HL-60 (cell line): ENCODE data around the gene HRAS.

Experiments
- POLR2AphosphoS5 ChIP-seq: IDR thresholded peaks from 2 replicates; pipeline ENCODE4 v1.6.1; 2012; ENCODE audit warnings: low read depth
- SPI1 ChIP-seq: IDR thresholded peaks from 2 replicates; pipeline ENCODE4 v1.6.1; 2012; ENCODE audit warnings: low read depth, mild to moderate bottlenecking, borderline replicate concordance
- TF ChIP-seq, protein P1 (sequence below): IDR thresholded peaks from one replicate; pipeline ENCODE4 v1.5.1; 2011; ENCODE audit warnings: low read length, control low read depth, inconsistent platforms; ENCODE audit not compliant: insufficient read depth
- TF ChIP-seq, protein P2 (sequence below): IDR thresholded peaks from 2 replicates; pipeline ENCODE4 v1.6.1; 2012; ENCODE audit warnings: low read depth; ENCODE audit not compliant: insufficient replicate concordance

DNA sequence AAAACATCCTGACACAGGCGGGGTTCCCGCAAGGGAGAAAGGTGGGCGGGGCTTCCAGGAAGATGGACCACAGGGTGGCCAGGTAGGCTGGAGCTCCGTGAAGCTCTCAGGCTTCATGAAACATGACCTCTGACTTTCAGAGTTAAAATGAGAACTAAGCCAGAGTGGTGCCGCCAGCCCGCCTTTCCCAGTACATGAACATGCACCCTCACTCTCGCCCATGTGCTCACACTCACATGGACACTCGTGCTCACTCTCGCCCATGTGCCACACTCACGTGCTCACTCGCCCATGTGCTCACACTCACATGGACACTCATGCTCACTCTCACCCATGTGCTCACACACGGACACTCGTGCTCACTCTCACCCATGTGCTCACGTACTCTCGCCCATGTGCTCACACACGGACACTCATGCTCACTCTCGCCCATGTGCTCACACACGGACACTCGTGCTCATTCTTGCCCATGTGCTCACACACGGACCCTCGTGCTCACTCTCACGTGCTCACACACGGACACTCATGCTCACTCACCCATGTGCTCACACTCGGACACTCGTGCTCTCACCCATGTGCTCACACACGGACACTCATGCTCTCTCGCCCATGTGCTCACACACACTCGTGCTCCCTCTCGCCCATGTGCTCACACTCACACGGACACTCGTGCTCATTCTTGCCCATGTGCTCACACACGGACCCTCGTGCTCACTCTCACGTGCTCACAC is 38.4 kb downstream of the HRAS start:
- TF ChIP-seq, protein P1, sequence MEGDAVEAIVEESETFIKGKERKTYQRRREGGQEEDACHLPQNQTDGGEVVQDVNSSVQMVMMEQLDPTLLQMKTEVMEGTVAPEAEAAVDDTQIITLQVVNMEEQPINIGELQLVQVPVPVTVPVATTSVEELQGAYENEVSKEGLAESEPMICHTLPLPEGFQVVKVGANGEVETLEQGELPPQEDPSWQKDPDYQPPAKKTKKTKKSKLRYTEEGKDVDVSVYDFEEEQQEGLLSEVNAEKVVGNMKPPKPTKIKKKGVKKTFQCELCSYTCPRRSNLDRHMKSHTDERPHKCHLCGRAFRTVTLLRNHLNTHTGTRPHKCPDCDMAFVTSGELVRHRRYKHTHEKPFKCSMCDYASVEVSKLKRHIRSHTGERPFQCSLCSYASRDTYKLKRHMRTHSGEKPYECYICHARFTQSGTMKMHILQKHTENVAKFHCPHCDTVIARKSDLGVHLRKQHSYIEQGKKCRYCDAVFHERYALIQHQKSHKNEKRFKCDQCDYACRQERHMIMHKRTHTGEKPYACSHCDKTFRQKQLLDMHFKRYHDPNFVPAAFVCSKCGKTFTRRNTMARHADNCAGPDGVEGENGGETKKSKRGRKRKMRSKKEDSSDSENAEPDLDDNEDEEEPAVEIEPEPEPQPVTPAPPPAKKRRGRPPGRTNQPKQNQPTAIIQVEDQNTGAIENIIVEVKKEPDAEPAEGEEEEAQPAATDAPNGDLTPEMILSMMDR: no peak
- TF ChIP-seq, protein P2, sequence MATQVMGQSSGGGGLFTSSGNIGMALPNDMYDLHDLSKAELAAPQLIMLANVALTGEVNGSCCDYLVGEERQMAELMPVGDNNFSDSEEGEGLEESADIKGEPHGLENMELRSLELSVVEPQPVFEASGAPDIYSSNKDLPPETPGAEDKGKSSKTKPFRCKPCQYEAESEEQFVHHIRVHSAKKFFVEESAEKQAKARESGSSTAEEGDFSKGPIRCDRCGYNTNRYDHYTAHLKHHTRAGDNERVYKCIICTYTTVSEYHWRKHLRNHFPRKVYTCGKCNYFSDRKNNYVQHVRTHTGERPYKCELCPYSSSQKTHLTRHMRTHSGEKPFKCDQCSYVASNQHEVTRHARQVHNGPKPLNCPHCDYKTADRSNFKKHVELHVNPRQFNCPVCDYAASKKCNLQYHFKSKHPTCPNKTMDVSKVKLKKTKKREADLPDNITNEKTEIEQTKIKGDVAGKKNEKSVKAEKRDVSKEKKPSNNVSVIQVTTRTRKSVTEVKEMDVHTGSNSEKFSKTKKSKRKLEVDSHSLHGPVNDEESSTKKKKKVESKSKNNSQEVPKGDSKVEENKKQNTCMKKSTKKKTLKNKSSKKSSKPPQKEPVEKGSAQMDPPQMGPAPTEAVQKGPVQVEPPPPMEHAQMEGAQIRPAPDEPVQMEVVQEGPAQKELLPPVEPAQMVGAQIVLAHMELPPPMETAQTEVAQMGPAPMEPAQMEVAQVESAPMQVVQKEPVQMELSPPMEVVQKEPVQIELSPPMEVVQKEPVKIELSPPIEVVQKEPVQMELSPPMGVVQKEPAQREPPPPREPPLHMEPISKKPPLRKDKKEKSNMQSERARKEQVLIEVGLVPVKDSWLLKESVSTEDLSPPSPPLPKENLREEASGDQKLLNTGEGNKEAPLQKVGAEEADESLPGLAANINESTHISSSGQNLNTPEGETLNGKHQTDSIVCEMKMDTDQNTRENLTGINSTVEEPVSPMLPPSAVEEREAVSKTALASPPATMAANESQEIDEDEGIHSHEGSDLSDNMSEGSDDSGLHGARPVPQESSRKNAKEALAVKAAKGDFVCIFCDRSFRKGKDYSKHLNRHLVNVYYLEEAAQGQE: no peak
- TF ChIP-seq SPI1 (no peak), POLR2AphosphoS5 (peak; percentile 39)
